HFF-Myc (cell line): Measurements from ENCODE around the gene CLEC4G.

Experiments
- DNase-seq: peaks from one replicate; pipeline ENCODE4 v3.0.0-alpha.2; 2011; ENCODE audit warnings: low read depth; ENCODE audit errors: extremely low read depth
- H3K4me3 ChIP-seq: replicated peaks from 2 replicates; pipeline ENCODE4 v1.5.1; 2011; ENCODE audit warnings: low read depth, mild to moderate bottlenecking, control low read depth, low read length
- TF ChIP-seq, protein P1 (sequence below): IDR thresholded peaks from 2 replicates; pipeline ENCODE4 v1.5.1; 2012; ENCODE audit warnings: mild to moderate bottlenecking, low read depth, low read length, control low read depth; ENCODE audit errors: missing control alignments

Gene CLEC4G

DNA sequence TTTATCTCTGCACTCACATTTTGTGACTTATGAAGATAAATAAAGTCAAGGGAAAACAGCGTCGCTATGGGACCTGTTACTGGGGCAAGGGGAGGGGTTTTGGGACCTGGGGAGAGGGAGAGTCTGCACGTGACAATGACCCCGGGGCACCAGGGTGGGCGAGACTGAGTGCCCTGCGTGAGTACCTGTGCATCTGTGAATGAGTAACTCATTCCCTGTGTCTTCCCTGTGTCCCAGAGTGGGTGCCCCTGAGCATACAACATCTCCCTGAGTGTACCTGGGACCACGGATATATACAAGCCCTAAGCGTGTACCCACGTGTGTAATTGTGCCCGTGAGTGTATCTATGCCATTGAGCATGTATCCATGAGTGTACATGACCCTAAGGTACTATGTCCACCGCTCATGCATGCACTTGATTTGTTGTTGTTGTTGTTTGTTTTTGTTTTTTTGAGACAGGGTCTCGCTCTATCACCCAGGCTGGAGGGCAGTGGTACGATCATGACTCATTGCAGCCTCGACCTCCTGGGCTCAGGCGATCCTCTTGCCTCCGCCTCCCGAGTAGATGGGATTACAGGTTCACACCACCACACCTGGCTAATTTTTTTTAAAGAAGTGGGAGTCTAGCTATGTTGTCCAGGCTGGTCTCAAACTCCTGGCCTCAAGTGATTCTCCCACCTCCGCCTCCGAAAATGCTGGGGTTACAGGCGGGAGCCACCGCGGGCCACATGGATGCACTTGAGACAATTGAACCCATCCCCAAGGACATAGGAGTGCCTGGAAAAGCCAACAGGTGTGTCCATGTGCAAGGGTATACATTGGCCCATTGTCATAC lies 51.9 kb downstream of the CLEC4G start:
- peak overlapping the region; percentile 98 for H3K4me3 ChIP-seq
- TF ChIP-seq, protein P1, sequence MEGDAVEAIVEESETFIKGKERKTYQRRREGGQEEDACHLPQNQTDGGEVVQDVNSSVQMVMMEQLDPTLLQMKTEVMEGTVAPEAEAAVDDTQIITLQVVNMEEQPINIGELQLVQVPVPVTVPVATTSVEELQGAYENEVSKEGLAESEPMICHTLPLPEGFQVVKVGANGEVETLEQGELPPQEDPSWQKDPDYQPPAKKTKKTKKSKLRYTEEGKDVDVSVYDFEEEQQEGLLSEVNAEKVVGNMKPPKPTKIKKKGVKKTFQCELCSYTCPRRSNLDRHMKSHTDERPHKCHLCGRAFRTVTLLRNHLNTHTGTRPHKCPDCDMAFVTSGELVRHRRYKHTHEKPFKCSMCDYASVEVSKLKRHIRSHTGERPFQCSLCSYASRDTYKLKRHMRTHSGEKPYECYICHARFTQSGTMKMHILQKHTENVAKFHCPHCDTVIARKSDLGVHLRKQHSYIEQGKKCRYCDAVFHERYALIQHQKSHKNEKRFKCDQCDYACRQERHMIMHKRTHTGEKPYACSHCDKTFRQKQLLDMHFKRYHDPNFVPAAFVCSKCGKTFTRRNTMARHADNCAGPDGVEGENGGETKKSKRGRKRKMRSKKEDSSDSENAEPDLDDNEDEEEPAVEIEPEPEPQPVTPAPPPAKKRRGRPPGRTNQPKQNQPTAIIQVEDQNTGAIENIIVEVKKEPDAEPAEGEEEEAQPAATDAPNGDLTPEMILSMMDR: no peak
- no peak for DNase-seq

DNA sequence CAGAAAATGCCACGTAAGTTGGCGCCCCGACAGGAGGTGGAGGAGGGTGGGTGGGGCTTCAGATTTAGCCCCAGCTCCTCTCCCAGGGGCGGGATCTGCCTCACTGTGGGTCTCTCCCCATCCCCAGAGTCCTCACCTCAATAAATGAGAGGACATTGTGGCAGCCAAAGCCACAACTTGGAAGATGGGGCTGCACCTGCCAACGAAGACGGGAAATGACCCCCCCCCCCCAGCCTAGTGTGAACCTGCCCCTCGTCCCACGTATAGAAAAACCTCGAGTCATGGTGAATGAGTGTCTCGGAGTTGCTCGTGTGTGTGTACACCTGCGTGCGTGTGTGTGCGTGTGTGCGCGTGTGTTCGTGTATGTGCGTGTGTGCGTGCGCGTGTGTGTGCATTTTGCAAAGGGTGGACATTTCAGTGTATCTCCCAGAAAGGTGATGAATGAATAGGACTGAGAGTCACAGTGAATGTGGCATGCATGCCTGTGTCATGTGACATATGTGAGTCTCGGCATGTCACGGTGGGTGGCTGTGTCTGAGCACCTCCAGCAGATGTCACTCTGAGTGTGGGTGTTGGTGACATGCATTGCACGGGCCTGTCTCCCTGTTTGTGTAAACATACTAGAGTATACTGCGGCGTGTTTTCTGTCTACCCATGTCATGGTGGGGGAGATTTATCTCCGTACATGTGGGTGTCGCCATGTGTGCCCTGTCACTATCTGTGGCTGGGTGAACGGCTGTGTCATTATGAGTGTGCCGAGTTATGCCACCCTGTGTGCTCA lies 52.7 kb downstream of the CLEC4G start:
- TF ChIP-seq, protein P1: no peak
- no peak for DNase-seq
- H3K4me3 ChIP-seq: no peak overlapping the region
